Measurements from ENCODE around the gene RSPH6A. TPM values are rescaled to one million over a fixed set of nuclear protein-coding genes. Genes with fewer than 3 reads are reported as not detected.

RSPH6A gene
- total and polyA plus RNA-seq, 2 donors (not counting 1 experiment from before 2014, with no cell fraction given) = 0.17 TPM; not detected in 1

DNA sequence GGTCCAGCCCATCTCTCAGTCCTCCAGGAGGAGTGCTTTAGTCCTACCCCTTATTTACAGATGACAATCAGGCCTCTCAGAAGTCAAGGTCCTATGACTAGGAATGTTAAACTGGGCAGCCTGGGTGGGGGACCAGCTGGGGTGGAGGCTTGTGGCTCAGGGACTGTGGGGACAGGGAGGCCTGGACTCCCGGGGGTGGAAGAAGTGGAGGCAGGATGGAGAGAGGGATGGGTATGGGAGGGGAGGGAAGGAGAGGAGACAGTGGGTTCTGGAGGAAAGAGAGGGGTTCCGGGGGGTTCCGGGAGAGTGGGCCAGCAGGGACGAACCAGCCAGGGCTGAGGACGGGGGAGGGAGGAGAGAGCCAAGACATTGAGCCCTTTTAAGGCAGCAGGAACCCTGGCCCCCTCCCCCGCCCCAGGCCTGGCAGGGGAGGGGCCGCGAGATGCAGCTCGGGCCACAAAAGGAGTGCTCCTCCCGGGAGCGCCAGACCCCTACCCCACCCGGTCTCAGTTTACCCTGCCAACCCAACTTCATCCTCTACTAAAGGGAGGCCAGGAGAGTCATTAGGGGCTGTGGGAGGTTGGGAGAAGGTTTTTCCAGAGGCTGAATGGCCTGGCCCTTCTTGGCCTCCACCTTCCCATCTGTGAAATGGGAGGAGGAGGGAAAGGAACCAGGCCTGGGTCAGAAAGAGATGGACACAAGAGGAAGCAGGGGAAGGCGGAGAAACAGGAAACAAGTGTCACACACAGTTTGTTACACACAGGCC is 34.5 kb downstream of the RSPH6A start:
- Histone ChIP-seq H3K36me3 (ENCODE audit: control insufficient read depth, insufficient read depth, low read length) (peaks cover 31% of the 10 kb centered on the region), H3K9me3 (ENCODE audit: control insufficient read depth, insufficient read depth, low read depth, low read length) (no peaks in the 10 kb centered on the region)

DNA sequence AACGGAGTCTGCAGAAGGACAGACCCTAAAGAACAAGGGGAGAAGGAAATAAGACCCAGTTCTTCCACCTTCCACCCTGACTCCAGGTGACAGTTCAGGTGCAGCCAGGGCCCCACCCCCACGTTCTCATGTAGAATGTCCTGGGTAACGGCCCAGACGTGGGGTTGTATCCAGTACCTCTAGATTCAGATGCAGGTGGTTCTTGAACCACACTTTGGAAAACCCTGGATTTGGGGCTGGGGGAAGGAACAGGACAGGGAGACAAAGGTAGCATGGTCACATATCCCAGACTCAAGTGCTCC is 35.0 kb downstream of the RSPH6A start:
- Histone ChIP-seq H3K4me2 (ENCODE audit: extremely low read depth, insufficient read depth, low read length) (peak overlapping the region; percentile 93), H3K79me2 (ENCODE audit: control insufficient read depth, insufficient read depth, low read length) (peaks cover 10% of the 10 kb centered on the region), H3K9ac (ENCODE audit: insufficient read depth, low read length) (no peak overlapping the region), H4K20me1 (ENCODE audit: control insufficient read depth, extremely low read depth, insufficient read depth, low read length) (no peaks in the 10 kb centered on the region), H3K36me3 (ENCODE audit: control insufficient read depth, insufficient read depth, low read length) (peaks cover 27% of the 10 kb centered on the region), H3K27me3 (ENCODE audit: control insufficient read depth, insufficient read depth, low read length) (no peaks in the 10 kb centered on the region), H3K27ac (ENCODE audit: insufficient read depth, low read length) (no peak overlapping the region), H2AFZ (ENCODE audit: low read length) (no peak overlapping the region), H3K4me3 (replicated peaks in 1 of 4; ENCODE audit: control extremely low read depth in 1 of 4, insufficient read depth in 1 of 4, low read depth in 3 of 4, low read length in 4 of 4) (peak overlapping the region in 1 of 4 experiments; percentile 81), H3K4me1 (ENCODE audit: control insufficient read depth, extremely low read depth, insufficient read depth, low read length) (peaks cover 25% of the 10 kb centered on the region), H3K9me3 (ENCODE audit: control insufficient read depth, insufficient read depth, low read depth, low read length) (no peaks in the 10 kb centered on the region)
- no peak for DNase-seq (ENCODE audit: low read depth in 2 of 2)
- TF ChIP-seq EZH2 (IDR thresholded peaks at IDR 0.05; ENCODE audit: low read length, missing control alignments) = no peak
- TF ChIP-seq CTCF (conservative IDR thresholded peaks at IDR 0.05 in 1 of 2, IDR thresholded peaks at IDR 0.05 in 1 of 2; ENCODE audit: low read depth in 1 of 2, low read length in 2 of 2) = no peak

More for the DNA sequence above, 34.5 kb downstream of the RSPH6A start:
- Histone ChIP-seq H3K79me2 (ENCODE audit: control insufficient read depth, insufficient read depth, low read length) (peaks cover 10% of the 10 kb centered on the region), H4K20me1 (ENCODE audit: control insufficient read depth, extremely low read depth, insufficient read depth, low read length) (no peaks in the 10 kb centered on the region), H3K27me3 (ENCODE audit: control insufficient read depth, insufficient read depth, low read length) (no peaks in the 10 kb centered on the region), H3K4me2 (ENCODE audit: extremely low read depth, insufficient read depth, low read length) (peak overlapping the region; percentile 93), H3K4me3 (replicated peaks in 1 of 4; ENCODE audit: control extremely low read depth in 1 of 4, insufficient read depth in 1 of 4, low read depth in 3 of 4, low read length in 4 of 4) (peak overlapping the region; percentile 38 to 81 (median 52)), H2AFZ (ENCODE audit: low read length) (no peak overlapping the region), H3K9ac (ENCODE audit: insufficient read depth, low read length) (peak overlapping the region; percentile 23), H3K4me1 (ENCODE audit: control insufficient read depth, extremely low read depth, insufficient read depth, low read length) (peaks cover 25% of the 10 kb centered on the region), H3K27ac (ENCODE audit: insufficient read depth, low read length) (peak overlapping the region; percentile 8)
- no peak for TF ChIP-seq CTCF (conservative IDR thresholded peaks at IDR 0.05 in 1 of 2, IDR thresholded peaks at IDR 0.05 in 1 of 2; ENCODE audit: low read depth in 1 of 2, low read length in 2 of 2)
- DNase-seq (ENCODE audit: low read depth in 2 of 2) = no peak

DNA sequence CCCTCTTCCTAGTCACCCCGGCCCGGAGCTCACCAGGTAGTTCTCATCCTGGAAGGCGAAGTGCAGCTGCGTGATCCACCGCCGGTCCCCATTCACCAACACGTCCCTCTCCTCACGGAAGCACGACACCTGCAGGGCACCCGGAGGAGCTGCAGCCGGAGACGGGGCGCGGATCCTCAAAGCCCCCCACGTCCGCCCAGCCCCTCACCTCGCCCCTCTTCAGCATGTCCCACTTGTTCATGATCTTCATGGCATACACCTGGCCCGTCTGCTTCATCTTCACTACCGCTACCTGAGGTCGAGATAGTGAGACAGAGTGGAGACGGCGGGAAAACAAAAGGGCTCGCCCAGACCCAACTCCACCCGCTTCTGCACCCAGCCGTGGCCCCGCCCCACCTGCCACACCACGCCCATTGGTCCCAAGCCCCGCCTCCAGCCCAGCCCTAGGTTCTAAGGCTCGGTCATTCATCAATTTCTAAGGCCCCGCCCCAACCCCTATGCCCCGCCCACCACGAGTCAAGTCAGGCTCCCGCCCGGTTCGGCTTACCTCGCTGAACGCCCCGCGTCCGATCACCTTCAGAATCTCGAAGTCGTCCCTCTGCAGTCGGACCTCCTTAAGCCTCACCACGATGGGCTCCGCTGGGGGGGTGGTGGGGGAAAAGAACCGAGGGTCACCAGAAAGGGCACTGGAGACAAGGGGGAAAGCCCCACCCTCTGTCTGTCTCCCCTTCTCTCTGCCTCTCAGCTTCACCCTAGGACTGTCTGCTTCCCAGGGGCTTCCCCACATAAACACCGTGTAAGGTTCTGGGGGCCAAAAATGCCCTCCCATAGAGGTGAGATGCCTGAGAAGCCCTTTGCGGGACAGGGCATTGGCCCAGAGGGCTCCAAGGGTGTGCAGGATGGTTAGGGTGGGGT is 35.6 kb downstream of the RSPH6A start:
- H3K9me3 ChIP-seq (ENCODE audit: control insufficient read depth, insufficient read depth, low read depth, low read length) = no peaks in the 10 kb centered on the region
- H3K4me3 ChIP-seq (replicated peaks in 1 of 4; ENCODE audit: control extremely low read depth in 1 of 4, insufficient read depth in 1 of 4, low read depth in 3 of 4, low read length in 4 of 4) = peak overlapping the region in 1 of 4 experiments; percentile 81
- peaks cover 9% of the 10 kb centered on the region for H3K79me2 ChIP-seq (ENCODE audit: control insufficient read depth, insufficient read depth, low read length)
- H3K9ac ChIP-seq (ENCODE audit: insufficient read depth, low read length) = no peak overlapping the region
- DNase-seq (ENCODE audit: low read depth in 2 of 2) = peak in 1 of 2 donors; percentile 30
- no peaks in the 10 kb centered on the region for H4K20me1 ChIP-seq (ENCODE audit: control insufficient read depth, extremely low read depth, insufficient read depth, low read length)
- H3K27ac ChIP-seq (ENCODE audit: insufficient read depth, low read length) = no peak overlapping the region
- no peak for TF ChIP-seq EZH2 (IDR thresholded peaks at IDR 0.05; ENCODE audit: low read length, missing control alignments)
- TF ChIP-seq CTCF (conservative IDR thresholded peaks at IDR 0.05 in 1 of 2, IDR thresholded peaks at IDR 0.05 in 1 of 2; ENCODE audit: low read depth in 1 of 2, low read length in 2 of 2) = peak; percentile 20 to 24
- H3K4me1 ChIP-seq (ENCODE audit: control insufficient read depth, extremely low read depth, insufficient read depth, low read length) = peaks cover 22% of the 10 kb centered on the region
- peaks cover 22% of the 10 kb centered on the region for H3K36me3 ChIP-seq (ENCODE audit: control insufficient read depth, insufficient read depth, low read length)
- no peak overlapping the region for H3K4me2 ChIP-seq (ENCODE audit: extremely low read depth, insufficient read depth, low read length)
- H2AFZ ChIP-seq (ENCODE audit: low read length) = no peak overlapping the region
- H3K27me3 ChIP-seq (ENCODE audit: control insufficient read depth, insufficient read depth, low read length) = no peaks in the 10 kb centered on the region

Measured in fibroblast of lung (primary cell).